Ascending aorta (tissue), 2 donors: ENCODE data around the gene HIGD1B. TPM values are rescaled to one million over a fixed set of nuclear protein-coding genes. Genes with fewer than 3 reads are reported as not detected.

Experiments used
- DNase-seq, 2 donors: peaks; one replicate each; pipeline ENCODE4 v3.0.0-alpha.2; 2019; ENCODE audit warnings: low spot score in 2 of 2
- H3K27ac ChIP-seq, 2 donors: fragments of 200-600 bp; sonication (generic); one replicate each; pipeline ENCODE4 v1.5.1; 2016 to 2017; ENCODE audit warnings: mild to moderate bottlenecking in 1 of 2
- H3K27me3 ChIP-seq: fragments of 200-600 bp; sonication (generic); one replicate; pipeline ENCODE4 v1.5.1; 2017
- H3K36me3 ChIP-seq, 2 donors: fragments of 200-600 bp; sonication (generic); one replicate each; pipeline ENCODE4 v1.5.1; 2016
- H3K4me1 ChIP-seq, 2 donors: fragments of 200-600 bp; sonication (generic); one replicate each; pipeline ENCODE4 v1.5.1; 2016 to 2017; ENCODE audit warnings: mild to moderate bottlenecking in 1 of 2
- H3K4me3 ChIP-seq, 2 donors: fragments of 200-600 bp; sonication (generic); one replicate each; pipeline ENCODE4 v1.5.1; 2016 to 2017; ENCODE audit warnings: mild to moderate bottlenecking in 1 of 2
- H3K9me3 ChIP-seq, 2 donors: fragments of 200-600 bp; sonication (generic); one replicate each; pipeline ENCODE4 v1.5.1; 2016
- CTCF ChIP-seq, 3 experiments: fragments of 200-600 bp in 2 of 3; fragments of 450-650 bp in 1 of 3; sonication (generic) in 2 of 3; IDR thresholded peaks; one replicate each; pipeline ENCODE4 v1.5.1; 2016 to 2019; ENCODE audit warnings: antibody characterized with exemption in 3 of 3, mild to moderate bottlenecking in 1 of 3, moderate library complexity in 1 of 3
- intact Hi-C: fragments of 100-400 bp; cut with DNase I; formaldehyde crosslinking; loops from one replicate; pipeline ENCODE4 v1.15.1; 2023
- total RNA-seq: library from RNA; depleted of rRNA; stranded (reverse); fragments of >200 nt; gene quantifications from one replicate; pipeline ENCODE4 v1.1.0, GENCODE V29; 2016

Gene HIGD1B
- total RNA-seq, 1 donor from 2014 or later = not detected

DNA sequence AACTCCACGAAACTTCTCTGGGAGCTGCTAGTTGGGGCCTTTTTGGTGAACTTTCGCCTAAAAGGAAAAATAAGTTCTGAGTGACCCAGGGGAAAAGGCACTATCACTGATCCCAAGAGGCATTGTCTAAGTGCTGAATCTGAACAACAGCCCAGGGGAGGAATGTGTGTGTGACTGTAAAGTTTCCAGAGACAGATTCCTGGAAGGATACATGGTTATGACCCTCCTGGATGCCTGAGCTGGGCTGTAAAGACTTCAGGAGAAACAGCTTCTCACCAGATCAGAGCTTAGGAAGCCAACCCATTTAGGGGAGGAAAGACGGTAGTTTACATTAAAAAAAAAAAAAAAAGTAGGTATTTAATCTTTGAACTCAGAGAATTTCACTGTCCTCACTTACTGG, 20.2 kb downstream of the HIGD1B start:
- Histone ChIP-seq H3K27me3 (no peaks in the 10 kb centered on the region), H3K9me3 (no peaks in the 10 kb centered on the region), H3K27ac (no peak overlapping the region), H3K36me3 (peaks cover 61 to 79% of the 10 kb centered on the region in 2 donors), H3K4me1 (peaks cover 0 to 3% of the 10 kb centered on the region in 2 donors), H3K4me3 (no peak overlapping the region)
- no peak for DNase-seq
- intact Hi-C loops = loop anchor here (5.0 kb wide), 1 partner anchor 36 kb away; the partner anchor contains the start of gene GJC1
- TF ChIP-seq CTCF (IDR thresholded peaks at IDR 0.05) = no peak

DNA sequence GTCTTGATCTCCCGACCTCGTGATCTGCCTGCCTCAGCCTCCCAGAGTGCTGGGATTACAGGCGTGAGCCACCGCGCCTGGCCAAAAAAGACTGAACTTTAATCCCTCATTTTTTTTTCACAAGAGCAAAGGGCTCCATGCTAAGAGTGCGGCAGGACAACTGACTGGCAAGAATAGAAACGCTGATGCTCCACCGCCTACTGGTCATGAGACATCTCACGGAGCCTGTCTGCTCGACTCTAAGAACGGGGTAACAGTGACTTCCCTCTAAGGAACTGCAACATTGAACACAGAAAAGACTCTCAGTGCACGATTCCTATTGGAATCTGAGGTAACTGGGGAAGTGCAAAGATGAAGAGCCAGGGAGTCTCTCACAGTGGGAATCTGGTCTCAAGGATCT, 23.9 kb downstream of the HIGD1B start:
- no peak for TF ChIP-seq CTCF (IDR thresholded peaks at IDR 0.05)
- intact Hi-C loops = no loop called here
- Histone ChIP-seq H3K4me1 (peaks cover 3% of the 10 kb centered on the region in 2 donors), H3K36me3 (peaks cover 51 to 78% of the 10 kb centered on the region in 2 donors), H3K27me3 (no peaks in the 10 kb centered on the region), H3K9me3 (no peaks in the 10 kb centered on the region), H3K27ac (peak overlapping the region; percentile 34 to 71), H3K4me3 (no peak overlapping the region)
- no peak for DNase-seq

DNA sequence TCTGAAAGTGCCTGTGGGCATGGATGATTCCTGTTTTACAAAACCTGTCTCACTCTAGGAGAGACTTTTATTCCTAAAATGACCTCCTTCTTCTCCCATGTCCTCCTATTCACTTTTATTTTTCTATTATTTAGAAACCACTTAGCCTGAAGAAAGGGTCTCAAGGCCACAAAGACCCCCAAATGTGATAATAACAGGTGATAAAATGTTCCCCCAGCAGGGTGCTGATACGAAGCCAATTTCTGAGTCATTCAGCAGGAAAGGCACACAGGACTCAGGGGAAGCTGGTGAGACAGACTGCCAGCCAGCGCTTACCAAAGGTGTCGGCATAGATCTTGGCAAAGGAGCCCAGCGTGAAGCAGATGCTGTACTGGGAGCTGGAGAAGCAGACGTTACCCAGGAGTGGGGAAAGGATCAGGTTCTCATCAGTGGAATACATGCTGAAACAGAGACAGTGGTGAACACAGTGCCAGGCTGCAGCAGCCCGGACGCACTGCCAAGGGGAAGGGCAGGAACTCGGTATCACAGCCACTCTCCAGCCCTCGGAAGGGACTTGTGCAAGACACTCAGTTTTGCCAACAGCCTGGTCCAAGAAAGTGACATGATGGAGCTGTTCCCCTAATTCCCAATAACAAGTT, 24.6 kb downstream of the HIGD1B start:
- DNase-seq = peak; percentile 38 to 64
- Histone ChIP-seq H3K4me1 (peaks cover 3% of the 10 kb centered on the region in 2 donors), H3K4me3 (no peak overlapping the region), H3K9me3 (no peaks in the 10 kb centered on the region), H3K27me3 (no peaks in the 10 kb centered on the region), H3K36me3 (peaks cover 52 to 75% of the 10 kb centered on the region in 2 donors), H3K27ac (peak overlapping the region; percentile 34 to 71)
- intact Hi-C loops = no loop called here
- no peak for TF ChIP-seq CTCF (IDR thresholded peaks at IDR 0.05)

GRCh38 chr17:44875761-44876160, 28.1 kb downstream of the HIGD1B start:
- no peaks in the 10 kb centered on the region for H3K9me3 ChIP-seq
- peaks cover 3% of the 10 kb centered on the region in 2 donors for H3K4me1 ChIP-seq
- H3K36me3 ChIP-seq = peaks cover 55 to 75% of the 10 kb centered on the region in 2 donors
- H3K27me3 ChIP-seq = no peaks in the 10 kb centered on the region
- no peak for TF ChIP-seq CTCF (IDR thresholded peaks at IDR 0.05)
- H3K27ac ChIP-seq = no peak overlapping the region
- no peak for DNase-seq
- no peak overlapping the region for H3K4me3 ChIP-seq
- intact Hi-C loops = no loop called here

DNA sequence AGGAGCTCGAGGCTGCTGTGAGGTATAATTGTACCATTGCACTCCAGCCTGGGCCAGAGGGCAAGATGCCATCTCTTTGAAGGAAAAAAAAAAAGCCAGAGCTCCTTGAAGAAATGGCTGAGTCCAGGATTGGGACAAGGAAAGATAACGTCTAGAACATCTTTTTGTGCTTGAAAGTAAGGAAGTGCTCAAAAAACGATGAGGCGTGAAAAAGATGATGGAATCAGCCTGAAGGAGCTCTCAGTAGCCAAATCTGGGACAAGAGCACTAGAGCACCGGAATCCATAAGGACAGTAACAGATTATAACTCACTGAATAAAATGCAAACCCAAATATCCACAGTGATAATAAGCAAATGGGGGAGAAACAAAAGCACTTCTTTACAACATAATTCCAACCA, 29.4 kb downstream of the HIGD1B start:
- TF ChIP-seq CTCF (IDR thresholded peaks at IDR 0.05) = no peak
- Histone ChIP-seq H3K27ac (no peak overlapping the region), H3K27me3 (no peaks in the 10 kb centered on the region), H3K9me3 (no peaks in the 10 kb centered on the region), H3K36me3 (peaks cover 56 to 75% of the 10 kb centered on the region in 2 donors), H3K4me1 (peaks cover 0 to 3% of the 10 kb centered on the region in 2 donors), H3K4me3 (no peak overlapping the region)
- no peak for DNase-seq
- intact Hi-C loops = no loop called here
